HT1080 (cell line): ENCODE data around the gene DDX10. TPM values are rescaled to one million over a fixed set of nuclear protein-coding genes. Genes with fewer than 3 reads are reported as not detected.
"Not testable (repeated sequence)": the region's sequence is repeated elsewhere in the genome, so short reads cannot be mapped to it uniquely, and the experiment has no call there.

Experiments used
- DNase-seq: peaks from one replicate; pipeline ENCODE4 v3.0.0-alpha.2; 2015; ENCODE audit warnings: low read depth
- total RNA-seq: library from RNA; depleted of rRNA; stranded (reverse); fragments of >200 nt; shearing (Covaris generic); gene quantifications from 2 replicates; pipeline ENCODE4 v1.2.3, GENCODE V29; 2014

The DDX10 gene
- total RNA-seq, 1 experiment from 2014 or later, result 45.0 TPM

DNA sequence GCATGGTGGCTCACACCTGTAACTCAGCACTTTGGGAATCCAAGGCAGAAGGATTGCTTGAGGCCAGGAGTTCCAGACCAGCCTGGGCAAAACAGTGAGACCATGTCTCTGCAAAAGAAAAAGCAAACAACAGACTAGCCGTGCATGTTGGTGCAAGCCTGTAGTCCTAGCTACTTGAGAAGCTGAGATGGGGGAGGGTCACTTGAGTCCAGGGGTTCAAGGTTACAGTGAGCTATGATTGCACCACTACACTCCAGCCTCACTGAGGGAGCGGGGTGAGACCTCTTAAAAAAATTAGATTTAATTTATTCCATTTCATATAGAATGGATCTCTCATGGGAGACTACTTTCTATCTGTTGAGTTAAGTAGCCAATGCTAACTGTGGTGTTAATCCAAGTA, 50.4 kb downstream of the DDX10 start:
- no peak for DNase-seq

DNA sequence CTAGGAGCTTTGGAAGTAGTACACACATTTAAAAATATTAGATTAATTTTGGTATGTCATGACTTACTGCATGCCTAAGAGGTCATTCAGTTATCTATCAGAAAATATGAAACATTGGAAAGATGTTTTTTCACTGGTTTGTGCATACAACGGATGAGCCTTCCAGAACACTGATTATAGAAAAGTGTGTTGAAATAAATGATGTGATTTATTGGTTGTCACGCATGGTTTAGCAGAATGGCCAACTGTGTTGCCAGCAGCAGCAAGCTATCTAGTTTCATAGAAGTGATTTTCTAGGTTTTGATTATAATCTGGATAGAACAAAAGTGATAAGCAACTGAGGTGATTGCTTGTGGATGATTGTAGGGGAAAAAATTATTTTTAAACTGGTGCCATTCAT, 53.6 kb downstream of the DDX10 start:
- DNase-seq, result no peak

DNA sequence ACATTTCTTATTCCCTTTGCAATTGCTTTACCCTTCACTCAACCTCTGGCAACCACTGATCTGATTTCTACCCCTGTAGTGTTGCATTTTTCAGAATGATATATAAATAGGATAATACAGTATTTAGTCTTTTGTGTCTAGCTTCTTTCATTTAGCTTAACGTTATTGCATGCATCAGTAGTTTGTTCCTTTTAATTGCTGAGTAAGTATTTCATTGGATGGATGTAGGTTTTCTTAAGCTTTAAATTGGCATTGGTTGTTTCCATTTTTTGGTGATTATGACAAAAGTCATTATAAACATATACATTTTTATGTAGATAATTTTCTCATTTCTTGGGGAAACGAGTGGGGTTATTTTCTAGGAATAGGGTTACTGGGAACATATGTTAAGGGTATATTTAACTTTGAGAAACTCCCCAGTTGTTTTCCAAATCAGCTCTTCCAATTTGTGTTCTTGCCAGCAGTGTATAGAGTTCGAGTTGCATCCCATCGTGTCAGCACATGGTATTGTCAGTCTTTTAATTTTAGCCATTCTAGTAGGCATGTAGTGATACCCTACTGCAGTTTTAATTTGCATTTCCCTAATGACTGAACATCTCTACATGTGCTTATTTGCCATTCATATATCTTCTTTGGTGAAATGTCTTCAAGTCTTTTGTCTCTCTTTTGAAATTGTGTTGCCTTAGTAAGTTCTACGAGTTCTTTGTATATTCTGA, 60.3 kb downstream of the DDX10 start:
- DNase-seq, result no peak

DNA sequence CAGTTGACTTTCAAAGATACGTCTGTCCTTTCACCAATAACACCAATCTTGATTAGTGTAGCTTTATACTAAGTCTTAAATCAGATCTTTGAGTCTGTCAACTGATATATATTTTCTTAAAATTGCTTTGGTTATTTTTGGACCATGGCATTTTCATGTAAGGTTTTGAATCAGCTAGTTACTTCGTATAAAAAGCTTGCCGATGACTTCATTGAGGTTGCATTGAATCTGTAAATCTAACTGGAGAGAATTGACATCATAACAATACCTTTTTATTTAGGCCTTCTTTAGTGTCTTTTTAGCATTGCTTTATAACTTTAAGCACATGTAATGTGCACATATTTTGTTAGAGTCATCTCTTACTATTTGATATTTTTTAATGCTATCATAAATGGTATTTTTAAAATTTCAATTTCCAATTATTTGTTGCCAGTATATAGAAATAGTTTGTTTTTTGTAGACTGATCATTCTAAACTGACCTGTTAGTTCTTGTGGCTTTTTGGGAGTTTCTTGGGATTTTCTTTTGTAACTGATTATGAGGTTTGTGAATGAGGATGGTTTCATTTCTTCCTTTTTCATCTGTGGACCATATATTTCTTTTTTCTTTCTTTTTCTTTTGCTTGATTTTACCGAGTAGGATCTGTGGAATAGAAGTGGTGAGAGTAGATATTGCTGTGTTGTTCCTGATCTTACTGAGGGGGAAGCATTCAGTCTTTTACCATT, 61.4 kb downstream of the DDX10 start:
- no peak for DNase-seq

DNA sequence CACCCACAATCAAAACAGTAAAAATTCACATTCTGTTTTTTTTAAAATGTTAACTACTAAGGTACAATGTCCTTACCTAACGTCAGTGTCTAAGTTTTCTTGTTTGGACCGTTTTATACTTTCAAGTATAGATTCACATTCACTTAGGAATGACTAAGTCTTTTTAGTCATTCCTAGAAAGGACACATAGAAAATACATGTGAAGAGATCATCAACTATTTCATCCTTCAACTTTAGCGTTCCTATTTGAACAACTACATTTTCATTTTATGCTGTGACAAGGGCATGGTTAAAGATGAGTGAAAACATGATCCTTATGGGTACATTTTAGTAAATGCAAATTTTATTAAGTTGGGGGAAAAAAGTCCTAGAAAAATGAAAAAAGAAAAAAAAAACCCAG, 62.8 kb downstream of the DDX10 start:
- no peak for DNase-seq

DNA sequence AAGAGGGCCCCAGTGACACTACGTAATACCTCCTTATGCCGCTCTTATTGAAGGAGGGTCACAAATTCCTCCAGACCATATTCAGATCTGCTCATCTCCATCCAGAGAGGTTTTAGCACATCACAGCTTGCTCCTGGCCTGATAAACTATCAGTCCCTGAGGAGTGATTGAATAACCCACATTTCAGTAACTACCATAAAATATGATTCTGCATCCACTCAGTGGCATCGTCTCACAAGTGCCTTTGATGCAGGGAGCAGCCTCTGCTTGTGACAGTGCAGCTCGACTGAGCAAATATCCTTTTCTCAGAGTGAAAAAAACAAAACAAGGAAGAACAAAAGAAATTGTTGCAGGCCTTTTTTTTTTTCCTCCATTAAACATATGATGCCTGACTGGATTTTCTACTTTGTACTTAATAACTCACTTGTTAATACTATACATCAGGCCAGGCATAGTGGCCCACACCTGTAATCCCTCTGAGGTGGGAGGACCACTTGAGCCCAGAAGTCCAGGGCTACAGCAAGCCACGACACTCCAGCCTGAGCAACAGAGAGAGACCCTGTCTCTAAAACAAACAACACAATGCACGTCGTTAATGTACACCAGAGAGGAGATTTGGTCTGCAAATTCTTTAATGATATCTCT, 64.5 kb downstream of the DDX10 start:
- no peak for DNase-seq

DNA sequence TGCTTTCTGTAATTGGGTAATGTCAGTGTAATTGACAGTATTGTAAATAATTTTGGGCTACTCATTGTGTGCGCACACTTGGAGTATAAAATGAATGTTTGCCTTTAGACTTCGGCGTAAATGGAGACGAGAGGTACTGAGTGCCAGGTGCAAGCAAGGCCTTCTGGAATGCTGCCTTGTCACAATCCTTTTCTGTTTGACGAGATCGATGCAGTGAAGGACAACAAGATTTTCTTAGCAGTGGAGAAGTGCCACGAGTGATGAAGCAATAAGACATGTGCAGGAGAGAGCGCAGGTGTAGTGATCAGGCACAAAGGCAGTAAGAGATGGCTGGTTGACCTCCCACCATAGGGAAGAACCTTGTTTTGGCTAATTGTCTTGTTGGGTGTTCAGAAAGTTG, 67.5 kb downstream of the DDX10 start:
- no peak for DNase-seq

DNA sequence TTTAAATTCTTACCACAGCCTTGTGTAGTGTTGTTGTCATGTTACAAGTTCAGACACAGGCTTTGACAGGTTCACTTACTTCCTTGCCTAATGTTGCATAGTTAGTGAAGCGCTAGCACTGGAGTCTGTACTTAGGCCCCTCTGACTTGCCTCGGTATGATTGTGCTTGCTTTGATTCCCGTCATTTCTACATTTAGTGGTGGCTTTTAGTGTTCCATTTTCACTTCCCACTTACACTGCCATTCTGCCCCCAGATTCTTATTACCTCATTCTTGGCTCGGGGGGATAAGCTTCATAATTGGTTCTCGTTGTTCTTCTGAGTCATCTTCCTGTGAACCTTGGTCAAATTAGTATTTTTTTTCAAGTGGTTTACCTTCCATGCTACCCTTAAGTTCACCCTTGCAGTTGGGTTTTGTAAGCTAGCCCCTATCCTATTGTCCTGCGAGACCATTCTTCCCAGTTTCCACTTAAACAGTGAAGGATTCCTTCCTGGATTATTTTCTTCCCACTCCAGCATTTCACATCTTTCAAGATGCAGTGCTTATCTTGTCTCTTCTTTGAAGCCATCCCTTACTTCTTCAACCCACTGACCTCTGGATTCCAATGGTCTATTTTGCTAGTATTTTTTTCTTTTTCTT, 68.7 kb downstream of the DDX10 start:
- DNase-seq, result peak; percentile 62

DNA sequence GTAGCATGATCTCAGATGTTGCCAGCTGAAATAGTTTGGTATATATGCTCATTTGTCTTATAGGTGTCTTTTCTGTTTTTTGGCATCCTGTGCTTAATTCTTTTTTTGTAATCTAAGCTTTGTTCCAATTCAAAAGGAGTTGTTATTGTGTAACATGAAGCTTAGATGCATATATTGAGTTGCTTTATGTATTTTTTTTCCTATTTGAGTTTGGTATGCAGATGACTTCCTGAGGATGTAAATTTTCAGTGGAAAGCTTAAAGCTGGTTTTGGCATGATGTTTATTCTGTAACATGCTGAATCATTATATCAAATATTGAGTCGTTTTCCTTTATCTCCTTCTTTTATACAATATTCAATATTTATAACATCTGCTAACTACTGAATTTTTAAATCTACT, 69.4 kb downstream of the DDX10 start:
- no peak for DNase-seq

DNA sequence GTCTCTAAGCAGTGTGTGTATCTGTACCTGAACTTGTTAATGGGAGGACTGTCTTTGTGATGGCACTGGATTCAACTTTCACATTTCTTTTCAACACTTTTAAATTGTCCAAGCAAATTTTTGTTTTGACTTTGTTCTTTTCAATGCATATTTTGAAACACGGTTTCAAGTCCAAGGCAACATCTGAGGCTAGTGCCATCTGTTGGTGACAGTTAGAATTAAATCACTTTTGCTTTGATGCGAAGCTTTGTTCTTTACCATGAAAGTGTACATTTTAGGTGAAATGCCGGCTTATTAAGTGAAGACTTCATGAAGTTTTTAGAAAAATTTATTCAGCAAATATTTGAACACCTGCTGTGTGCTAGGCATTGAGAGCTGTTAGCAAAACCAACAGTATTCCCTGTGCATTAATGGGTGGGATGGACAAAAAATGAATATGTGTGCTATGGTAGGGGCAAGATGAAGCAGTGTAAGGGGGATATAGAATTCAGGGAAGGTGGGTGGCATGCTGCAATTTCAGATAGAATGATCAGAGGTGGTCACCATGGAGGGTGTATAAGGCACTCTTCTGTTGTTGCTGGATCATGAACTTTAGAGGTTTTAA, 70.2 kb downstream of the DDX10 start:
- peak; percentile 7 for DNase-seq

DNA sequence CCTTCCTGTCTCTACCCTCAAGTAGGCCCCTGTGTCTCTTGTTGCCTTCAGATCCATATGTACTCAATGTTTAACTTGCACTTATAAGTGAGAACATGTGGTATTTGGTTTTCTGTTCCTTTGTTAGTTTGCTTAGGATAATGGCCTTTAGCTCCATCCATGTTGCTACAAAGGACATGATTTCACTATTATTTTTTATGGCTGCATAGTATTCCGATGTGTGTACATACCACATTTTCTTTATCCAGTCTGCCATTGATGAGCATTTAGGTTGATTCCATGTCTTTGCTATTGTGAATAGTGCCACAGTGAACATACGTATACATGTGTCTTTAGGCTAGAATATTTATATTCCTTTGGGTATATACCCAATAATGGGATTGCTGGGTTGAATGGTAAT, 75.3 kb downstream of the DDX10 start:
- not testable (repeated sequence) for DNase-seq

DNA sequence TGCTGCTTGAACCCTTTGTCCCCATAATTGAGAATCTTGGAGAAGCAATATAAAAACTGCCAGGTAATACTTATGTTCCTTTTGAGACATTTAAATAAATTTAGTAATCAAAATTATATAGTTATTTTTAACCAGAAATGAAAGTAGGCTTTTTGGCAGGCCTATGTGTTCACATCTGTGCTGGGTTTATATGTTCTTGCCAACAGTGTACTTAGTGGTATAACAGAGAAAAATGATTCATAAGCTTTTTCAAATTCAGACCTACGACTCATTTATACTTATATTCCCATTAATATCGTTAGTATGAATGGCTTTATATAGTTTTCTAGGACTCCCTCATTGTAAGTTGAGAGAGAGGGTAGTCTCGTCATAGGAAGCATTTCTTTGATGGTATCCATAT, 79.0 kb downstream of the DDX10 start:
- DNase-seq, result no peak

DNA sequence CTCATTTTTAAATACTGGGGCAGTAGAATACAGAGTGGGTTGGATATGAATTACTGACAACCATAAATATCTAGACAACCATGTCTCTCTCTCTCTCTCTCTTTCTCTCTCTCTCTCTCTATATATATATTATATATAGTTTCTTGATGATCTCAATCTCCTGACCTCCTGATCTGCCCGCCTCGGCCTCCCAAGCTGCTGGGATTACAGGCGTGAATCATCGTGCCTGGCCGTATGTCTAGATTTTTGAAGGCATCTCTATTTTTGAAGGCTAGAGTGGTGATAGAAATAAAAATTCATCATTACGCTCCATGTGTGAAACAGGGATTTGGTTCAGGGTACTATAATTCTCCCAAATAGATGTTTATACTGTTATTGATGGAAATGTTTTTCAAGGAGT, 84.1 kb downstream of the DDX10 start:
- DNase-seq, result no peak

DNA sequence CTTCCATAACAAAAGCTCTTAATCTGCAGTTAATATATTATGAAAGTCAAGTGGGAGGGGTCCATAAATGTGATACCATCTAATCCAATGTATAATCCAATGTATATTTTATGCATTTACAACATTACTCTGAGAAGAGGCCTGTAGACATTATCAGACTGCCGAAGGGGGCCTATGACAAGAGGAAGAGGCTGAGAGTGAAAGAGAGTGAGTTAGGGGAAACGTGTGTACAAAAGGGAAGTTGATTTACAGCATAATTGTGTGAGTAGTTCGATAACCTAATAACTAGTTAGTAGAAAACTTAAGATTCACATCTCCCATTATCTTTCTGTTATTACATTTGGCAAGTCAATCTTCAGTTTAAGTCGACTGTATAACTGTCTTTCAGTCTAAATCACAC, 86.6 kb downstream of the DDX10 start:
- DNase-seq, result no peak

DNA sequence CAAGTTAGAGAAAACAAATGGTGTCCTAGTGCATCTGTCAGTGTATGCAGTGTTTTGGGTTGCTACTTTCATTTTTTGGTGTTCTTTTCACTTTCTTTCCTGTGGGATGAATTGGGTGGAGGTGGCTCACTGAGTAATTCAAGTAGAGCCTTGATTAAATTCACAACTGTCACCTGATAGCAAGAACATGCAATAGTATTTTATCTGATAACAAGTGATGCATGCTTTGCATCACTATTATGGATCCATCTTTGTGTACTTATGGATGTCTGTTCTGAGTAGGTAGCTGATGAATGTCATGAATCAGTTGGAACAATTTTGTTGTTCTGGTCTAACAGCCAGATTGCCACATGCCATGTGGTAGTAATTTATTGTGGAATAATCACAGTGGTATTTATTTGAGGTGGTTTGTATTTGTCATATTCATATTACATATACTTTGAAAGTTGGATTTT, 87.5 kb downstream of the DDX10 start:
- DNase-seq, result no peak

DNA sequence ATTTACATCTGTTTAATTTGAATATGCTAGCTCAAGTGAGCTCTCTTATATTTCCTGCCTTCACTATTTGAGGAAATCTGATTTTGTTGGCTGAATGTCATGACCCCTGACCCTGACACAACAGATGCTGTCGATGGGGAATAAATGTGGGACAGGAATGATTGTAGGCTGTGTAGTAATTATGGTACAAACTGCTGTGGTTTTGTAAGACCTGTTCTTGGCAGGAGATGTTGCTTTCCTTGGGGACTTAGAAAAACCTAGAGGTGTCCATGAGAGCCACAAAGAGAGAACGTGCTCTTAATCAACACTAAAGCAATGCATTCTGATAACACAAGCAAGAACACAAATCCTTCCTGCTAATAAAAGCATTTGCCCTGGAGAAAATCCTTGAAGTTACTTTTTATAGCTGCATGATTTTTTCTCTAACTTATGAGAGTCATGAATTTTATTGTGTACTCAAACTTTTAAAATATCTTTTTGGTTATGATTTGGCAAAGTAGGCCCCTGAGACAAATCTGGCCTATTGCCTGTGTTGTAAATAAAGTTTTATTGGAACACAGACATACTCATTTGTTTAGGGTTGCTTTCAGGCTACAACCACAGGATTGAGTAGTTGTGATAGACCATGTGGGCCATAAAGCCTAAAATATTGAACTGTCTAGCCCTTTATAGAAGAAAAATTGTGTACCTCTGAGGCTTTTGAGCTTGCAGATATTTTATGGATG, 90.2 kb downstream of the DDX10 start:
- no peak for DNase-seq

DNA sequence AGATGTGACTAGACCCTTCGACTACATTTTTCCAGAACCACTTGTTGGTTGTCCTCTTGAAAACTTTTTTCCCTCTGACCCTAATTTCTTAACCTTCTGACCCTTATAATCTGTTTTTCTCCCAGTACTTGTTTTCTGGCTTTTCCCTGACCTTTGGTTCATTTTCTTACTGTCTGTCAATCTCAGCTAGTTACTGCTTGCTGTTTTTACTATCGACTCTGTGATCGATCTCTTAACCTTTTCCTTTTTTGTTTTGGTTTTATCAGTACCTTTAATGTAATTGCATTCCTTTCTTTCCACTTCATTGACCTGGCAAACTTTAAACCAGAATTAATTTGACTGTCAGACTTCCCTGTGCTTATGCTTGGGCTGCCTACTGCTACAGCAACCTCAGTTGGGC, 92.8 kb downstream of the DDX10 start:
- DNase-seq, result no peak

DNA sequence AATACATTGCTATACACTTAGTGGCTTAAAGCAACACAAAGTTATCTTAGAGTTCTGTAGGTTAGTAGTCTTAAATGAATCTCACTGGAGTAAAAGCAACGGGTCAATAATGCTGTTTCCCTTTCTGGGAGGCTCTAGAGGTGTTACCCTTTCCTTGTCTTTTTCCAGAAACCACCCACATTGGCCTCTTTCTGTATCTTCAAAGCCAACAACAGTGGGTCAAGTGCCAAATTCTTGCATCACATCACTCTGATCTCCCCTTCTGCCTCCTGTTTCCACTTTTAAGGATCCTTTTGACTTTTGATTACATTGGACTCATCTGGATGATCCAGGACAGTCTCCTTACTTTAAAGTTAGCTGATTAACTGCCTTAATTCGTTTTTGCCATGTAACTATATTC, 93.6 kb downstream of the DDX10 start:
- DNase-seq, result no peak

DNA sequence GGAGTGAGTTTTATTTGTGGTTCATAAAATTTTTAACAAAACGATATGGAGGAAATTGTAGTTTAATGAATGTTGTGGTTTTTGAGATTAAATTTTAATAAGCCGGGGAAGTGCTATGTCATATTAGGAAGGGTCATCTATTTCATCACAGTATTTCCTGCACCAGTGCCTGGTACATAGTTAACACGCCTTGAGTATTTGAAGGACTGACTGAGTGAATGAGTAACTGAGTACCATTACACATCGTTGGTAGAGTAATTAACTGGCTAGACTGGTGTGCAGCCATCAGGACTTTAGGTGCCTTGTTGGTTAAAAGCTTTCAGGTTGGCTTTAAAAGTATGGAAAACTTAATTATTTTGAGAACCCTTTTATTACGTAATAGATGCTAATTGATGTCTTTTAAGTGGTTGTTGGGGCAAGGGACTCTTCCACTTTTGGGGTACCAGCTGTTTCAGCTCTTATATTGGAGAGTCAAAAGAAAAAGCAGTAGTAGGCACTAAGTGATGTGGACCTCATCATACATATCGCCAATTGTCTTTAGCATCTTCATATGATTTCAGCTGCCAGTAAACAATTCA, 101.8 kb downstream of the DDX10 start:
- no peak for DNase-seq

DNA sequence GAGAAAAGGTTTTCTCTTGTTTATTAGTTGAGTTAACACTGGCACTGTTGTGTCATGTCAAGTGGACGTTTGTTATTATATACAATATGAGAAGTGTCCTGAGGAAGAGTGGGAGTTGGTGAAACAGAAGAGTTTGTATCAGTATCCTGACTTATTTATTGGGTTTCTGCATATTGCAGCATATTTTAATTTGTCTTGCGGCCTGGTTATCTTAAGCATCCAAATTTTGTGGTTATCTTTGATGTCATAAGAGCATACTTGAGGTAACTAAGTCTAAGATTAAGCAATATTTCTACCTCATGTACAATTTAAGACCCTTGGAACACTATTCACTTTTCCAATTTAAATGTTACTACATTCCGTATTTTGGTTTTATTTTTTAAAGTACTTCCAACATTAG, 103.5 kb downstream of the DDX10 start:
- DNase-seq, result no peak

DNA sequence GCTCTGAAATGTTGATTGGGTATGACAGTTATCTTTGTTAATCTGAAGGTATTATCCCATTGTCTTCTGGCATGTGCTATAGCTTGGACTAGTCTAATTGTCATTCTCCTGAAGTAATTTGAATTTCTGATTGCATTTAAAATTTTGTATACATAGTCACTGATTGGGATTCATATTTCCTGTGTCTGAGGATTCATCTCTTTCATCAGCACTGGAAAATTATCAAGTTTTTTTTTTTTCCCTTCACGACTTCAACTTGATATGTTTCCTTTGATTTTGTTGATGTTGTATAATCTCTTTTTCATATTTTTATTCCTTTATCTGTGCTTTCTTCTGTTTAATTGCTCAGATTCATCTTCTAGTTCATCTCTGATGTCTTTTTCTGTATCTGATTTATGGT, 104.1 kb downstream of the DDX10 start:
- no peak for DNase-seq
